ENCODE measurements around the gene C1orf159.

The C1orf159 gene

DNA sequence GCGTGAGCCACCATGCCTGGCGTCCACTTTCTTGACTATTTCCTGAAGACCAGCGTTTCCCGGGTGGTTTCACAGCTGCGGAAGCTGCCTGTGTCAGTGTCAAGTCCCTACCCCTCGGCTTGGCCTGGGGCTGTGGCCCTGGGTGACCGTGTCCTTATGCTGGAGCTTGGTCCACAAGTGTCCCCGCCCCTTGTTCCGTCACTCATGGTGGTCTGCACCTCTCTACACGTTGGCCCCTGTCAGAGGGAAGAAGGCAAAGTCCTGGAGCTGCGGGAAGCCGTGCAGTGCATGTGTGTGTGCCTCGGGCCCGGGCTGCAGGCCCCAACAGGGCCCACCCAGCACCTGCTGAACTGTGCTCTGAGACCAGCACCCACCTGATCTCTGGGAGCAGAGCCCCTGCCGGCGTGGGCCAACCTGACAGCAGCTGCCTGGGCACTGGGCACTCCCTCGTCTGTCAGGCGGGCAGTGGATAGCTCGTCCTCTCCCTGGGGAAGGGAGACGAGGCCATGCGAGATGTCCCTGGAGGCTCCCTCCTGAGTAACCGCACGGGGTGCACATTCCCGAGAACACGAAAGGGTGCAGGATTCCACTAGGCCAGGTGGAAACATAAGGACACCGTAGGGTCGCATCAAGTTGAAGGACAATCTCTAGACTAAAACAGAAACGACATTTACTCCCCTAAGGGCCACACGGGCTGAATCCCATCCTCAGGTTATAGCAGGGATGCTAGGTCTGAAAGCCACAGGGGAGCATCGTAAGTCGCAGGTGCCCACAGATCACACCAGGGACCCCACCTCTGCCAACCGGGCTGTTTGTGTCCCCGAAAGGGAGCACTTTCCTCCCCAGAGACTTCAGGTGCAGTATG, 2.4 kb upstream of the C1orf159 start:
- Histone ChIP-seq H3K27ac (ENCODE audit: poor library complexity, severe bottlenecking) (no peak overlapping the region), H3K27me3 (ENCODE audit: insufficient read depth, poor library complexity, severe bottlenecking) (peaks cover 9% of the 10 kb centered on the region), H3K36me3 (ENCODE audit: low read depth) (peaks cover 4% of the 10 kb centered on the region), H3K9me3 (ENCODE audit: severe bottlenecking) (no peaks in the 10 kb centered on the region), H3K4me3 (ENCODE audit: severe bottlenecking) (no peak overlapping the region), H3K4me1 (ENCODE audit: insufficient read depth, poor library complexity, severe bottlenecking) (no peaks in the 10 kb centered on the region)
- ATAC-seq (ENCODE audit: low read depth), result no peak
- TF ChIP-seq, protein P1, sequence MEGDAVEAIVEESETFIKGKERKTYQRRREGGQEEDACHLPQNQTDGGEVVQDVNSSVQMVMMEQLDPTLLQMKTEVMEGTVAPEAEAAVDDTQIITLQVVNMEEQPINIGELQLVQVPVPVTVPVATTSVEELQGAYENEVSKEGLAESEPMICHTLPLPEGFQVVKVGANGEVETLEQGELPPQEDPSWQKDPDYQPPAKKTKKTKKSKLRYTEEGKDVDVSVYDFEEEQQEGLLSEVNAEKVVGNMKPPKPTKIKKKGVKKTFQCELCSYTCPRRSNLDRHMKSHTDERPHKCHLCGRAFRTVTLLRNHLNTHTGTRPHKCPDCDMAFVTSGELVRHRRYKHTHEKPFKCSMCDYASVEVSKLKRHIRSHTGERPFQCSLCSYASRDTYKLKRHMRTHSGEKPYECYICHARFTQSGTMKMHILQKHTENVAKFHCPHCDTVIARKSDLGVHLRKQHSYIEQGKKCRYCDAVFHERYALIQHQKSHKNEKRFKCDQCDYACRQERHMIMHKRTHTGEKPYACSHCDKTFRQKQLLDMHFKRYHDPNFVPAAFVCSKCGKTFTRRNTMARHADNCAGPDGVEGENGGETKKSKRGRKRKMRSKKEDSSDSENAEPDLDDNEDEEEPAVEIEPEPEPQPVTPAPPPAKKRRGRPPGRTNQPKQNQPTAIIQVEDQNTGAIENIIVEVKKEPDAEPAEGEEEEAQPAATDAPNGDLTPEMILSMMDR (IDR thresholded peaks at IDR 0.05; ENCODE audit: poor library complexity, severe bottlenecking), result no peak
- peak; percentile 61 for DNase-seq (ENCODE audit: low spot score)

DNA sequence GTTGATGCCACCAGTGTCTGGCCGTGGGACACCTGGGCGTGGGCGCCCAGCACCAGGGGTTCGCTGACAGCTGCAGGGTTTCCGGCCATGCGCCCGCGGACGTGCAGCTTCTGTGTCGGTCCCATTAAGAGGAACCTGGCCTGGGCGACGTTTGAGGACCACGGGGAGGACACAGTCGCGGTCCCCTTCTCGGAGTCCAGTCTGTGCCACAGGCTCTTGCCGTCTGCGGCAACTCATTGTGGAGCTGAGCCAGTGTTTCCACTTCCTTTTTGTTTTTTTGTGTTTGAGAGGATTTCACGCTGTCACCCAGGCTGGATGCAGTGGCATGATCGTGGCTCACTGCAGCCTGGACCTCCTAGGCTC, 1.6 kb upstream of the C1orf159 start:
- ATAC-seq (ENCODE audit: low read depth) (no peak), DNase-seq (ENCODE audit: low spot score) (peak; percentile 55)
- Histone ChIP-seq H3K4me3 (ENCODE audit: severe bottlenecking) (no peak overlapping the region), H3K36me3 (ENCODE audit: low read depth) (peaks cover 10% of the 10 kb centered on the region), H3K27me3 (ENCODE audit: insufficient read depth, poor library complexity, severe bottlenecking) (peaks cover 9% of the 10 kb centered on the region), H3K4me1 (ENCODE audit: insufficient read depth, poor library complexity, severe bottlenecking) (no peaks in the 10 kb centered on the region), H3K27ac (ENCODE audit: poor library complexity, severe bottlenecking) (no peak overlapping the region), H3K9me3 (ENCODE audit: severe bottlenecking) (no peaks in the 10 kb centered on the region)
- TF ChIP-seq, protein P1 (IDR thresholded peaks at IDR 0.05; ENCODE audit: poor library complexity, severe bottlenecking), result no peak

DNA sequence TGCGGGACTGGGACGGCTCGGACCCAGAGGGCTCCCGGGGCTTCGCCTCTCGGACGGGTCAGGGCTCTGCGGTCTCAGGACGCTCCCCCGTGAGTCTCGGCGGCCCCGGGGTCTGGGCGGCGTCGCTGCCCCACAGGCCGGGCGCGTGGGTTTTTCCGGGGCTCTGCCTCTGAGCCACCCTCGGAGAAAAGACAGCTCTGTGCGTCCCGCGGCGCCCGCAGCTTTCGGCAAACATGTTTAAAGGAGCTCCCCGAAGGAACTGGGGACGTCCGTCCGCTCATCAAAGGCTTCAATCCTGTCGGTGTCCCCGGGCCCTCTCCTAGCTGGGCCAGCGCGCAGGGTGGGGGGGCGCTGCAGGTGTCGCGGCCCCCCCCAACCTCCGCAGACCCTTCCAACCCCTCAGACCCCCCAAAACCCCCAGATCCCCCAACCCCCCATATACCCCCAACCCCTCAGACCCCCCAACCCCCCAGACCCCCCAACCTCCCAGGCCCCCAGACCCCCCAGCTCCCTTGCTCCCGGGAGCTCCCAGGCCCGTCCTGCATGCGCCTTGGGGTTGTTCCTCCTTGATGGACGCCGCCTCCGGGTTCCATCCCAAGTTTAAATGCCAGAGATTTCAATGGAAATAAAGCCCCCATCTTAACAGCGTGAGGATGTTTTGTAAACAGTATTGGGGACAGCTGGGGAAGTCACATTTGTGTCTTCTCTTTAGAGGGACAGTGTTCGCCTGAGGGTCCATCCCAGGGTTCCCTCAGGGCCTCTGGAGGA, 996 bp upstream of the C1orf159 start:
- TF ChIP-seq, protein P1 (IDR thresholded peaks at IDR 0.05; ENCODE audit: poor library complexity, severe bottlenecking), result no peak
- H3K27me3 ChIP-seq (ENCODE audit: insufficient read depth, poor library complexity, severe bottlenecking), result peaks cover 9% of the 10 kb centered on the region
- H3K27ac ChIP-seq (ENCODE audit: poor library complexity, severe bottlenecking), result no peak overlapping the region
- H3K4me3 ChIP-seq (ENCODE audit: severe bottlenecking), result peak overlapping the region; percentile 70
- no peak for ATAC-seq (ENCODE audit: low read depth)
- no peaks in the 10 kb centered on the region for H3K9me3 ChIP-seq (ENCODE audit: severe bottlenecking)
- H3K4me1 ChIP-seq (ENCODE audit: insufficient read depth, poor library complexity, severe bottlenecking), result no peaks in the 10 kb centered on the region
- peaks cover 10% of the 10 kb centered on the region for H3K36me3 ChIP-seq (ENCODE audit: low read depth)
- peak; percentile 59 for DNase-seq (ENCODE audit: low spot score)

DNA sequence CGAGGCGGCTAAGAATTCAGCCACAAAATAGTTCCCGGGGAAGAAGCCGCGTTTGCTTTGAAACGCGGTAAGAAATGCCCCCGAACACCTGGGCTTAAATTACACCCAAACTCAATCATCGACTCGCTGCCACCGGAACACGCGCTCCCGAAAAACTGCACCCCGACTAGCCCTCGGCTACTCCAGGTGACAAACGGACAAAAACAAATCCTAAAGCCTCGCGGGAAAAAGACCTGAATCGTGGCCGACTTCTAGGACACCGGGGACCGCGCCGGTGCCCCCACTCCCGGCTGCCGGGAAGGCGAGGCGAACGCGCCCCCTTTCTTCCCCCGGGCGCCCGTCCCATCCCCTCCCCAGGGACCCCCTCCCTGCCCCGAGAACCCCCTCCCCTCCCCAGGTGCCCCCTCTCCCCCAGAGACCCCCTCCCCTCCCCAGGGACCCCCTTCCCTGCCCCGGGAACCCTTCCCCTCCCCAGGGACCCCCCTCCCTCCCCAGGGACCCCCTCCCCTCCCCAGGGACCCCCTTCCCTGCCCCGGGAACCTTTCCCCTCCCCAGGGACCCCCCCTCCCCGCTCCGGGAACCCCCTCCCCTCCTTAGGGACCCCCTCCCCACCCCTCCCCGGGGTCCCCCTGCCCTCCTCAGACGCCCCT, 628 bp downstream of the C1orf159 start:
- peaks cover 9% of the 10 kb centered on the region for H3K27me3 ChIP-seq (ENCODE audit: insufficient read depth, poor library complexity, severe bottlenecking)
- no peak for ATAC-seq (ENCODE audit: low read depth)
- peak overlapping the region; percentile 70 for H3K4me3 ChIP-seq (ENCODE audit: severe bottlenecking)
- DNase-seq (ENCODE audit: low spot score), result peak; percentile 29
- peak overlapping the region; percentile 23 for H3K27ac ChIP-seq (ENCODE audit: poor library complexity, severe bottlenecking)
- H3K36me3 ChIP-seq (ENCODE audit: low read depth), result peaks cover 10% of the 10 kb centered on the region
- no peaks in the 10 kb centered on the region for H3K4me1 ChIP-seq (ENCODE audit: insufficient read depth, poor library complexity, severe bottlenecking)
- TF ChIP-seq, protein P1 (IDR thresholded peaks at IDR 0.05; ENCODE audit: poor library complexity, severe bottlenecking), result no peak
- H3K9me3 ChIP-seq (ENCODE audit: severe bottlenecking), result no peaks in the 10 kb centered on the region
